ENCODE data around the gene CDYL.

Gene CDYL

DNA sequence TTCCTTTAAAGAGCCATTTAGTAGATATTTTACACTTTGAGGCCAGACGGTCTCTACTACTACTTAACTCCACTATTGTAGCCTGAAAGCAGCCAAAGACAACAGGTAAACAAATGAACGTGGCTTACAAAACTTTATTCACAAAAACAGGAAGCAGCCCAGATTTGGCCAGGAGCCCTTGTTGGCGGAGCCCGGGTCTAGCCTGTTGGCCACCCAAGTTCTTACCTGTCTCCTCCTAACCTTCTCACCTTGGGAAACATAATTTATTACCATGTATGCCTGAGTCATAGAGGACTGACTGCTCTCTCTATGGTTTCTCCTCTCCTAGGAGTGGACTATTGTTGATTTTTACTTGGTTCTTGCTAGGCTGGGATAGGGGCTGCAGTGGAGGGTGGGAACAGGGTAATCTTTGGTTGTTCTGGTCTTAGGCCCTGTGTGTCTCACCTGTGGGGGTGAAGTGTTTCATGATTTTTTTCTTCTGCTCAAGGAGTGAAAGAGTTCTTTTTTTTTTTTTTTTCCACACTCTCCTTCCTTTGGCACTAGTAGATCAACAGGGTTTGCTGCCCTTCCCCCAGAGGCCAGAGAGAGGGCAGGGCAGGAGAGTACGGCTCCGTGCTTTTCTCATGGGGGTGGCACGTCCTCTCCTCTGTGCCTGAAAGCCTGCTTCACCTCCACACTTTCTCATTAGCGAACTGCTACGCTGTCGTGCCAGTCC is 137.7 kb downstream of the CDYL start:
- Histone ChIP-seq H3K9me3 (no peaks in the 10 kb centered on the region), H3K27me3 (no peaks in the 10 kb centered on the region), H3K4me1 (no peaks in the 10 kb centered on the region), H3K36me3 (peaks cover 4% of the 10 kb centered on the region), H3K4me3 (ENCODE audit: low read depth, low read length) (no peak overlapping the region)
- TF ChIP-seq, protein P1, sequence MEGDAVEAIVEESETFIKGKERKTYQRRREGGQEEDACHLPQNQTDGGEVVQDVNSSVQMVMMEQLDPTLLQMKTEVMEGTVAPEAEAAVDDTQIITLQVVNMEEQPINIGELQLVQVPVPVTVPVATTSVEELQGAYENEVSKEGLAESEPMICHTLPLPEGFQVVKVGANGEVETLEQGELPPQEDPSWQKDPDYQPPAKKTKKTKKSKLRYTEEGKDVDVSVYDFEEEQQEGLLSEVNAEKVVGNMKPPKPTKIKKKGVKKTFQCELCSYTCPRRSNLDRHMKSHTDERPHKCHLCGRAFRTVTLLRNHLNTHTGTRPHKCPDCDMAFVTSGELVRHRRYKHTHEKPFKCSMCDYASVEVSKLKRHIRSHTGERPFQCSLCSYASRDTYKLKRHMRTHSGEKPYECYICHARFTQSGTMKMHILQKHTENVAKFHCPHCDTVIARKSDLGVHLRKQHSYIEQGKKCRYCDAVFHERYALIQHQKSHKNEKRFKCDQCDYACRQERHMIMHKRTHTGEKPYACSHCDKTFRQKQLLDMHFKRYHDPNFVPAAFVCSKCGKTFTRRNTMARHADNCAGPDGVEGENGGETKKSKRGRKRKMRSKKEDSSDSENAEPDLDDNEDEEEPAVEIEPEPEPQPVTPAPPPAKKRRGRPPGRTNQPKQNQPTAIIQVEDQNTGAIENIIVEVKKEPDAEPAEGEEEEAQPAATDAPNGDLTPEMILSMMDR (IDR thresholded peaks at IDR 0.05; ENCODE audit: low read depth, low read length): no peak
- no peak for DNase-seq

DNA sequence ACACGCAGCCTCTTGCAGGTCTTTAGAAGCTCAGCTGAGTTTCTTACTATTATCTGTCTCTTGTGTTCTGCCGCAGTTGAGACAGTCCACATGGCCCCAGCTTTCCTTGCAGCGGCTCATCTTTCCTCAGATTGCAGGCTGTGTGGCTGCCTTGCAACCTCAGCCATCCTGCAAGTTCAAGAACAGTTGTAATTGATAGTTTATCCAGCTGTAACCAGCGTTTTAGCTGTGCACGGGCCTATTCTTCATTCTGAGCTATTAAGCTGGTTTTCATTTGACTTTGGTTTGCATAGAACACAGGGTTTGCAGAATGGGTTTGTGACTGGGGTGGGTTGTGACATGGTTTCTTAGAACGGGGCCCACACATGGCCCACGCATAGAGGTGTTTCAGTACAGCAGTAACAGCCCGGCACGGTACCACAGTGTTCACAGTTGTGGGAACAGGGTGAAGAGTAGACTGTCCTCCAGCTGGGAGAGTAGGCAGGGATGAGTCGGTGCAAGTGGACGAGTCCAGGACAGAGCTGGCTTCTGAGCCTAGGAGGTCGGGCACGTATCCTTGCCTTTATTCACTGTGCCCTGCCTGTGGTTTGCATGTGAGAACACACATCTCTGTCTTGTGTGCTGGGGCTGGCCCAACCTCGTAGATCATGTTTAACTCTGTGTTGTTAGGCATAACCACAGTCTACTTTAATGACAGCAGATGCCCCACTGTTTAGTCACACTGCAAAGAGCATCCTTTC is 138.4 kb downstream of the CDYL start:
- DNase-seq: no peak

DNA sequence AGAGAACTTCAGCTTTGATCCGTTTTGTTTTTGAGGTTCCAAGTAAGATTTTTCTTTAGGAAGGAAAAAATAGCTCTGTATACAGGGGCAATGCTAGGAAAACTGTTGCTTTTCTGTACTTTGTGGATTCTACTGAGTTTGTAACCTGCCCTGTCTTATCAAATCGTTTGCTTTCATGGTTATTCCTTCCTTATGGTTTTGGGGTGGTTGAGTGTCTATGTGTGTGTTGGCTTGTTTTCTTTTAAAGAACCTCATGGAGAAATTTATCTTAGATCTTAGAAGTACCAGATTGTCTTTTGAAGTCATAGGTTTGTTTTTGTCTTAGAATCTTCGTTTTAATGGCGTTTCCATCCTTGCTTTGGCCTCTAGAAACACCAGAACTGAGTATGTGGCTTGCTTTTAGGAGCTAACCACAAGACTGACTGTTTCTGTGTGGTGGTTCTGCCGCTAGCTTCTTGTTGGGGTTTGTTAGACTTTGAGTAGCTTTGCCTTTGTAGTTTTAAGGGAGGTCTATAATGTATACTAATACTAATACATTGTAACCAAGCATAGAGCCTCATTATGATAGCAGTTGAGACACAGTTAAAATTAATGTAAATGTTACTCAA is 140.9 kb downstream of the CDYL start:
- H3K27me3 ChIP-seq: no peaks in the 10 kb centered on the region
- H3K36me3 ChIP-seq: no peaks in the 10 kb centered on the region; the same call in none of the 2 replicates
- H3K4me1 ChIP-seq: peaks cover under 1% of the 10 kb centered on the region; the same call in 1 of the 2 replicates
- H3K9me3 ChIP-seq: no peaks in the 10 kb centered on the region
- H3K4me3 ChIP-seq (ENCODE audit: low read depth, low read length): no peak overlapping the region
- TF ChIP-seq, protein P1 (IDR thresholded peaks at IDR 0.05; ENCODE audit: low read depth, low read length): no peak
- DNase-seq: no peak

More for the DNA sequence above, 138.4 kb downstream of the CDYL start:
- Histone ChIP-seq H3K4me1 (no peaks in the 10 kb centered on the region), H3K9me3 (no peaks in the 10 kb centered on the region), H3K27me3 (no peaks in the 10 kb centered on the region), H3K36me3 (peaks cover 2% of the 10 kb centered on the region), H3K4me3 (ENCODE audit: low read depth, low read length) (no peak overlapping the region)
- TF ChIP-seq, protein P1 (IDR thresholded peaks at IDR 0.05; ENCODE audit: low read depth, low read length): no peak

DNA sequence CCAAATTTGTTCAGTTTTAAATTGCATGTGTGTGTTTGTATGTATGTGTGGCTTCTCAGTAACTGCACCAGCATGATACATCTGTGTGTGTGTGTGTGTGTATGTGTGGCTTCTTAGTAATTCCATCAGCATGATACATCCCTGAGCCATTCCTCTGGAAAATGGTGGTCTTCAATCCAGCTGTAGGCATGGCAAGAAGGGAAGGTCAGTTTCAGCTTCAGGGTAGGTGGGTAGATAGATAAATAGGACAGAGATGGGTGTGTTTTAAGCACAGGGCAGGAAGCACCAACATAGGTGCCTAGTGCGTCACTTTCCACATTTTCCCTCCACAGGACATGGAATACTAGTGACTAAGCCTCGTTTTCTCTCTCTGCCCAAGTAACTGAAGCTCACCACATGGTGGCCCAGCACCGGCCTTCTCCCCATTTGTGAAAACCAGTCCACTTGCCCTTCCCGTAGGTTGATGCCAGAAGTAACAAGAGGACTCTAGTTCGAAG is 144.8 kb downstream of the CDYL start:
- no peak for DNase-seq
- TF ChIP-seq, protein P1 (IDR thresholded peaks at IDR 0.05; ENCODE audit: low read depth, low read length): no peak
- H3K27me3 ChIP-seq: no peaks in the 10 kb centered on the region
- H3K36me3 ChIP-seq: no peaks in the 10 kb centered on the region
- no peak overlapping the region for H3K4me3 ChIP-seq (ENCODE audit: low read depth, low read length)
- H3K4me1 ChIP-seq: peaks cover 4% of the 10 kb centered on the region; the same call in 1 of the 2 replicates
- H3K9me3 ChIP-seq: no peaks in the 10 kb centered on the region; the same call in 1 of the 2 replicates

DNA sequence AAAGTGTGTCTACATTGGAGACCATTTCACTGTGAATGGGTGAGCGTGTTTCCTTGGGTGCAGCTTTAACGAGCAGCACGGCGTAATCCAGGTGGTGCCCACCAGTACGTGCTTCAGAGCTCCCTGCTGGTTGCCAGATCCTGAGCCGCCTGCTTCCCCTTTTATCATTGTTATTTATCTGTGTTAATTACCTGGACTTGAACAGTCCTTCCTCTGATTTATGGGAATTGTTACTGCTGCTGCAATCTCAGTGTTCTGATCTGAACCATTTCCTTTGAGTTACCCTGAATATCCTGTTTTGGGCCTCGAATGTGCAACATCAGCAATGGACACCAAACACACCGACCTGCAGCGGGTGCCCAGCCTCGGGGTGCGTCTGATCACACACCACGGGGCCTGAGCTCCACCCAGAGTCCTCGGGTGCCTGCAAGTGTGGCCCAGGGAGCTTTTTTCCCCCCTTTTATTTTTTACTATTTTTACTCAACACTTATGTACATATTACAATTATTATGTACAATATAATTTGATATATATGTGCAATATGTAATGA is 146.4 kb downstream of the CDYL start:
- no peaks in the 10 kb centered on the region; the same call in 1 of the 2 replicates for H3K9me3 ChIP-seq
- peaks cover 4% of the 10 kb centered on the region; the same call in 1 of the 2 replicates for H3K4me1 ChIP-seq
- TF ChIP-seq, protein P1 (IDR thresholded peaks at IDR 0.05; ENCODE audit: low read depth, low read length): no peak
- DNase-seq: no peak
- H3K27me3 ChIP-seq: no peaks in the 10 kb centered on the region
- no peaks in the 10 kb centered on the region for H3K36me3 ChIP-seq
- H3K4me3 ChIP-seq (ENCODE audit: low read depth, low read length): no peak overlapping the region

Measured in BE2C (cell line).